Hematopoietic multipotent progenitor cell treated with erythropoietin and hydrocortisone succinate and interleukin-3 and kit ligand, for 15 days (in vitro differentiated cells): ENCODE results near the gene TSPAN14.
"Not testable (repeated sequence)": the region's sequence is repeated elsewhere in the genome, so short reads cannot be mapped to it uniquely, and the experiment has no call there.

Experiments
- DNase-seq: peaks from one replicate; pipeline ENCODE4 v3.0.0-alpha.2; 2015; ENCODE audit warnings: low spot score

The TSPAN14 gene

GRCh38 chr10:80471001-80471400 lies 16.9 kb downstream of the TSPAN14 start:
- no peak for DNase-seq

DNA sequence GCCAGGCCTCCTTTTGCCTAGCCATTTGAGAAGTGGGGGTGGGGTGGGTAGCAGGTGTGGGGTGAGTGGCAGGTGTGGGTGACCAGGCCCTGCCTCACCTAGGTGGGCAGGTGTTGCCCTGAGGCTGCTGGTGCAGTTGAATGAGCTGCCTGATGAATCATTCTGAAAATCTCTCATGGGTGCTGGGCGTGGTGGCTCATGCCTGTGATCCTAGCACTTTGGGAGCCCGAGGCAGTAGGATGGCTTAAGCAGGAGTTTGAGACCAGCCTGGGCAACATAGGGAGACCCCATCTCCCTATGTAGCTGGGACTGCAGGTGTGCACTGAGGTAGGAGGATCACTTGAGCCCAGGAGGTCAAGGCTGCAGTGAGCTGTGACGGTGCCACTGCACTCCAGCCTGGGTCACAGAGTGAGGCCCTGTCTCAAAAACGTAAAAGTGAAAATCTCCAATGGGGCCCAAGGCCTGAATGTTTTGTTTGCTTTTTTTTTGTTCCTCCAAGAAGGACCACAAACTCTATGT lies 17.7 kb downstream of the TSPAN14 start:
- no peak for DNase-seq

DNA sequence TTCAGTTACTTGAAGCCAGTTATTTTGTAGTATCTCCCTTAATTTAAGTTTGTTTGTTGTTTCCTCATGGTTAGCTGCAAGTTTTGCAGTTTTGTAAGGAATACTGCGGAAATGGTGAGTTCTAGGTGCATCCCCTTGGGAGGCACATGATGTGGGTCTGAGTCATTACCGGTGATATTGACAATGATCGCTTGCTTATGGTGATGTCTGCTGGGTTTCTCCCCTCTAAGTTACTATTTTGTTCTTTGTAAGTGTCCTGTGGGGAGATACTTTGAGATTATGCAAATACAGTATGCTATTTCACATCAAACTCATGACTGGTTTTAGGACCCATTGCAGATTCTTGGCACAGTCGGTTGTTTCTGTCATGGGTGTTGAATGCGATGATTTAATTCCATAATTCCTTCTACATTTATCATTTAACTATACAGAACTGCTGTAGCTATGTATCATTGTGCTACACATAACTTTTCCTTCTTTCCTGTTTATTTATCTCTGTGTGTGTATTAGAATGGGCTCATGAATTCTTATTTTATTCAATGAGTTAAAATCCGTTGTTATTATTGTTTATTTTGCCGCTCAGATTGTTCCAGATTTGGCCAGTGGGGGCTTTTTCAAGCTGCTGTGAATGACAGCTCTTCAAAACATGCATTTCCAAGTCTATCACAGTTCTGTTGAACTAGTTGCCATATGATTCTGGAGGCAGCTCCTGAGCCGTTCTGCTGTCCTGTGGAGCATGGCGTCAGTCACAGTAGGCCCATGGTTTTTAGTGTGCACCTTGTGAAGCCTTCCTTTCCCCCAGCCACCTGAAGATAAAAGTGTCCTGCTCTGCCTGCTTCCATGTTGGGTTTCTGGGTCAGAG lies 18.4 kb downstream of the TSPAN14 start:
- no peak for DNase-seq

- no peak for DNase-seq
Measured at GRCh38 chr10:80473096-80473657, 19.1 kb downstream of the TSPAN14 start.

DNA sequence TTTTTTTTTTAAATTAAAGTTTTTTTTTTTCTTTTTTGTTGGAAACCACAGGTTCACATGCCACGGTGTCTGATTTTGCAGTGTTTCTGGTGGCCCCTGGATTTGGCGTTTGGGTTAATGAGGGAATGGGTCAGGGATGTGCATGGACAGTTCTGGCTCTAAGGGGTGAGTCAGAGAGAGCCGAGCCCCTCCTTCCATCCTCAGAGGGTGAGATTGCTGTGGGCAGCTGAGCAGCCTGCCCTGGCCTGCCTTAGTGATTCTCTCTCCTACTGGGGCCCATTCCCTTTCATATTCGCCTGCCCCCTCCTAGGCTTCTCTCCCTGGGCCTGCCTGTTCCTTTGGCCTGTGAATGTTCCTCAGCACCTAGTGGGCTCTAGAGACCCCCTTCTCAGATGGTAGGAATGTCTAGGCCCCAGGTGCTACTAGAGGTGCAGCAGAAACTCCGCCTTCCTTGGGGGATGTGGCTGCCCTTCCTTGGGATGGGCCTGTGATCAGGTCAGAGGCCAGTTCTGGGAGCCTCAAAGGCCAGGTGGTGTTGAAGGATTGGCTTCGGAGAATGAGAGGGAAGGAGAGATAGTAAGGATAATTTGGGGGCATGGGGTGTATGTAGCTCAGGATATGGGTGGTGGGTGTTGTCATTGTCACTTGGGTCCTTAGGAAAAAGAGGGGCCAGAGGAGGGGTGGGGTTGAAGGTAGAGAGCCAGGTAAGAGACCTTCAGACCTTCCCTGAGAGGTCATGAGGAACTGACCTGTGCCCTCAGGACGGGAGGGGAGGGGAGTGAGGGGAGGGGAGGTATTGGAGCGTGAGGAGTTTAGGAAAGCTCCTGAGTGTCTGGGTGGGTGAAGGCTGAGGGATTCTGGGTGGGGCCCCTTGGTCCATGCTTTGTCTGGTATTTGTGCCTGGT lies 19.8 kb downstream of the TSPAN14 start:
- no peak for DNase-seq

GRCh38 chr10:80474597-80474910 lies 20.4 kb downstream of the TSPAN14 start:
- DNase-seq = no peak

GRCh38 chr10:80474941-80475340 lies 20.8 kb downstream of the TSPAN14 start:
- DNase-seq = no peak

DNA sequence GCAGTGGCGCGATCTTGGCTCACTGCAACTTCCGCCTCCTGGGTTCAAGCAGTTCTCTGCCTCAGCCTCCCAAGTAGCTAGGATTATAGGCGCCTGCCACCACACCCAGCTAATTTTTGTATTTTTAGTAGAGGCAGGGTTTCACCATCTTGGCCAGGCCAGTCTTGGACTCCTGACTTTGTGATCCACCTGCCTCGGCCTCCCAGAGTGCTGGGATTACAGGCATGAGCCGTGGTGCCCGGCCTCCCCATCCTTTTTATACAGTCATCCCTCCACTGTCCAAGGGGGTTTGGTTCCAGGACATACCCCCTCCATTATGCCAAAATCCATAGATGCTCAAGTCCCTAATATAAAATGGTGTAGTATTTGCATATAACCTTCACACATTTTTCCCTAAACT lies 21.5 kb downstream of the TSPAN14 start:
- DNase-seq = not testable (repeated sequence)

DNA sequence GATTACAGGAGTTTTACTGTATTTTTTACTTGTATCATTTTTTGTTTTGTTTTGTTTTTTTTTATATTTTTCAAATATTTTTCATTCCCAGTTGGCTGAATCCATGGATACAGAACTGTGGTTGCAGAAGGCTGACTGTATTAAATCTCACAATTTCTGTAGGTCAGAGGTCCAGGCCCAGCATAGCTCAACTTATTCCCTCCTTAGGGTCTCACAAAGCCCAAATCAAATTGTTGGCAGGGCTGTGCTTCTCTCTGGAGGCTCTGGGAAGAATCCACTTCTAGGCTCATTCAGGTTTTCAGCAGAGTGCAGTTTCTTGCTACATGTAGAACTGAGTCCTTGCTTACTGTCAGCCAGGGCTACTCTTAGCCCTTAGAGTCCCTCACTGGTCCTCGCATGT lies 22.6 kb downstream of the TSPAN14 start:
- DNase-seq = no peak

- no peak for DNase-seq
Measured at GRCh38 chr10:80477813-80478212, 23.7 kb downstream of the TSPAN14 start.

GRCh38 chr10:80480373-80480772 lies 26.3 kb downstream of the TSPAN14 start:
- not testable (repeated sequence) for DNase-seq

DNA sequence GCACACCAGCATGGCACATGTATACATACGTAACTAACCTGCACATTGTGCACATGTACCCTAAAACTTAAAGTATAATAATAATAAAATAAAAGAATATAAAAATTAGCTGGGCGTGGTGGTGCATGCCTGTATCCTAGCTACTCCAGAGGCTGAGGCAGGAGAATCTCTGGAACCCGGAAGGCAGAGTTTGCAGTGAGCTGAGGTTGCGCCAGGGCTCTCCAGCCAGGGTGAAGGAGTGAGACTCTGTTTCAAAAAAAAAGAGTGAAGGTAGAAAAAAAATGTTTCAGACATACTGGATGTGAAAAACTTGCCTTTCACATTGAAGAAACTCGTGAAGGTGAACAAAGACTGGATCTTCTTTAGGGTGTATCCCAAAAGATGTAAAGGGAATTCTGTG lies 26.7 kb downstream of the TSPAN14 start:
- no peak for DNase-seq

GRCh38 chr10:80484243-80484642 lies 30.1 kb downstream of the TSPAN14 start:
- DNase-seq = no peak

GRCh38 chr10:80484676-80485075 lies 30.6 kb downstream of the TSPAN14 start:
- DNase-seq = peak; percentile 30

DNA sequence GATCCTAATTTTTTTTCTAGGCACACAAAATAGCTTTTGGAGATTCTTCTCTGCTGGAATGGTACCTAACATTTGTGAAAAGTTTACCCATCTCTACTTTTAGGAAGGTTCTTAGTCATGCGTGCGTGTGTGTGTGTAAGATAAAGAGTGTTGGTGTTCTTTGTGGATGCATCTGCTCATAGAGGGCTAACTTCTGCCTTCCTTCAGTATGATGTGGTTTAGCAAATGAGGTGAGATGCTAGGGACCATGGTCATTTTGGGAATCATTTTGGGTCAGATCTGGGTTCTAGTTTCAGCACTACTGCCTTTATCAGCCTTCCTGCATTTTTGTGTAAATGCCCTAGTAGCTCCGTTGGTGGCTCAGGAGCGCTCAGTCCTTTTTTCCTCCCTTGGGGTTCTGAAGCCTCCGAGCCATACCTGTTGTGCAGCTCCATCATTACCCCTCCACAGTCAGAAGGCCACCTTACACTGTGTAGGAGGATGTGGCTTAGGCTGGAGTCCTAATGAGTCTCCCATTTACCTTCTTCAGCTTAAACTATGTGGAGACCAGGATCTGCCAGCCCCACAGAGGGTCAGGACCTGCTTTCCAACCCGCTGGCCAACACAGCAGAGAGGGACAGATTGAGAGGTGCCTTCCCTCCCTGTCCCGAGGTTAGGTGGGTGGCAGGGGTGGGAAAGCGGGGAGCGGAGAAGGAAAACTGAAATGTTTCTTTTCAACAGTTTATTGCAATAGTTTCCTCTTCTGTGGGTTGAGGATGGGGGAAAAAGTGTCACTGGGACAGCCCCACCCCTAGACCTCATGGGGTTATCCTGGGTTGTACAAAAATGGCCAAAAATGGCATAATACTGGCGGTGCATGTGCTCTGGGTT lies 31.2 kb downstream of the TSPAN14 start:
- DNase-seq = peak; percentile 69

DNA sequence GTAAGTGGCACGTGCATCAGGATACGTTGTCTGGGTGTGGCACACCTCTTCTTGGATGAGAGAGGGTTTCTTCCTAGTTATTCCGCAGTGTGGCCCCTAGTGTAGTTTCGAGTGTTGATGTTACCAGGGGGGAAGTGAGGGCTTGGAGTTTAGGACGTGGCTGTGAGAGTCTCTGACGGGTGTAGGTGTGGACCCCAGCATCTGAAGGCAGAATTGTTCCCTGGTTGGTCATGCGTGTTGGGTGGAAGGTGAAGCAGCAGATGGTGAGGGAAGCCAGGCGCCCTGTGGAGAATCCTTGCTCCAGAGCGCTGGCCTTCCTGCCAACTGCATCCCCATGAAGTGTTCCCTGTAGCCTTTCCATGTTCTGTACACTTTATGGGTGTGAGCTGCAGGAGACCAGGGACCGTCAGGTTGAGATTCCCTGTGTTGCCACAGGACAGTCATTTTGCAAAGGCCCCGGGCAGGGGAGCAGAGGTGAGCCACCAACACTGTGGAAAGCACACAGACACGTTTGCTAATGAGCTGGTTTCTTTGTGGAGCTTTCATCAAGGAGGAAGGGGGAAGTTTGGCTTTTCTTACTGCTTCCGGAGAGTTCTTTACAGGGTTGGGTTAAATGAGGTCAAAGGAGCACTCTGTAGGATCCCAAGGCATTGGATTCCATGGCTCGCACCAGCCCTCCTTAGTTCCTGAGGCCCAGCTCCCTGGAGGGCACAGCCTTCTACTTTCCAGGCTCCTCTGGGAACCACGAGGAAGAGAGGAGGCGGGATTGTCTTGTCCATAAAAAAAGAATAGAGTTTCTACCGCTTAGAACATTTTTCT lies 32.0 kb downstream of the TSPAN14 start:
- DNase-seq = no peak

DNA sequence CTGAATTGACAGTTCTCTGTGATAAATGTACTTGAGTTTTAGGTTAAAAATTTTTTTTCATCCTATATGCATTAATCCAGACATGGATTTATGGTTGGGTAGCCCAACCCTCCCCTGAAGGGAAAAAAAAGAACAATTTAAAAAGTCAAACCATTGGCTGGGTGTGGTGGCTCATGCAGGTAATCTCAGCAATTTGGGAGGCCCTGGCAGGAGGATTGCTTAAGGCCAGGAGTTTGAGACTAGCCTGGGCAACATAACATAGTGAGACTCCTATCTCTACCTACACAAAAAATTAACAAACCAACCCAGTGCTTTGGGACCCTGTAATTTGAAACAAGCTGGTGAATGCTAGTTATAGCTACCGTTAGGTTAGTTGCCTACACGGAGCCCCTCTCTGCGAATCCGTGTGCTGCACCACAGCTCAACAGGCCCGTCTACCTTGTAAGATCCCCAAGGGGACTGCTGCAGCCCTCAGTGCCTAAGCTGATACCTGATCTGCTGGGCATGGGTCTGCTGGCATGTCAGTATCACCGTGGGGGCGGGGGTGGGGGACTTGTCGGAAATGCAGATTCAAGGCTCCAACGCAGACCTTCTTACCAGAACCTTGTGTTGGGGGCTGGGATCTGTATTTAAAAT lies 32.8 kb downstream of the TSPAN14 start:
- no peak for DNase-seq

DNA sequence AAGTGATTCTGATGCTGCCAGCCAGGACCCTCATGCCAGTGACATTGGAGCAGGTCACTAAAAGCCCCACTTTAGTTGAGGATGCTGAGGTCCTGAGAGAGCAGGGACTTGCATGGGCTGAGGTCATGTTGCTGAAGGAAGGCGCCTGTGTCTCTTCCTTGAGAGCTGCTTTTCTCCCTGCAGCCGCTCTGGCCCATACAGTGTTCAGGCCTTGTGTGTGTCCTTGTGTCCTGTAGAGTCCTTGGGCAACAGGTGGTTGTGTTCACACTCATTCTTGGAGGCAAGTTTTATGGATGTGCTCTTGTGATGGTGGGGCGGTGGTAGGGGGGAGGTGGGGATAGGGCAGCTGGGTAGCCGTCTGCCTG lies 33.3 kb downstream of the TSPAN14 start:
- DNase-seq = no peak

DNA sequence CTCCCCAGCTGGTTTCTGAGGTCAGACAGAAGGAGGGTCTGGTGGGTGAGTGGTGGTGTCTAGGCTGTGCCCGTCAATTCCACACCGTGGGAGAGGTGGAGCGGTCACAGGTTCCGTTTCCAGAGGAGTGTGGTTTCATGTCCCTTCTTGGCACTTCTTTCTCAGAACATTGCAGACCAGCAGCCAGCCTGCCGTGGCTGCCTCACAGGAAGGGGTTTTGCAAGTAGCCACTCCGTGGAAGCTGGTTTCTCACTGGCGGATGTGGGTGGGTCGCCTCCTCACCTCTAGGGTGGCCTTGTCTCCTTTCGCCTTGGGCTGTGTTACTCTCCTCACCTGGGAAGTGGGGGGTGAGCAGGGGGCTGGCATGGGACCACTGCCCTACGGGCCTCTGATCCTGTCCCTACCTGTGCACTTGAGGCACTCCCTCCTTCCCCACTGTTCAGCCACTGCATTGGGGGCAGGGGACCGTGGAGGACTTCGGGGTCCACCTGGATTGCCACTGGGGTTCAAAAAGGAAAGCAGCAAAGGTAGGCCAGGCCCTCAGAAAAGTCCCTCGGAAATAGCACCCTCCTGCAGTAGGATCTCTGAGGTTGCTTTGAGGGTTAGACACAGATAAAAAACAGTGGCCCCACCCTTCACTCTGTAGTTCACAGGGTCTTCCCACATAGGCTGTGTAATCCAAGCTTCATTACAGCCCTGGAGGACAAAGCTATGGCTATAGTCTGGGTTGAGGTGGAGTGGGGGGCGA lies 33.9 kb downstream of the TSPAN14 start:
- peak; percentile 52 for DNase-seq
